ENCODE measurements around the gene SLC6A5. TPM values are rescaled to one million over a fixed set of nuclear protein-coding genes. Genes with fewer than 3 reads are reported as not detected.

SLC6A5 gene
- total RNA-seq, 4 donors from 2014 or later: not detected

DNA sequence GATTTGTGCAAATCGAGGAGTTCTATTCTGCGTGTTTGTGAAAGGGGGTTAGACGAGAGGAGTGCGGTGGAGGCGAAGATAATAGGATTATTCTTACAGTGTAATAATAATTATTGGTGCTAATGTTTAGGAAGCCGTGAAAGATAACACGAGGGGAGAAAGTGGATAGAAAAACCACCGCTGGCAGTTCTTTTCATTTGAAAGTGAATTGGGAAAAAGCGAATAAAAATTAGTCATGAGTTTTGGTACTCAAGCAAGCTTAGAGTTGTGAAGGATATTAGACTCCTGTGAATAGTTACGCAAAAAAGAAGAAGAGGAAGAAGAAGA is 575 bp downstream of the SLC6A5 start:
- TF ChIP-seq, protein P1, sequence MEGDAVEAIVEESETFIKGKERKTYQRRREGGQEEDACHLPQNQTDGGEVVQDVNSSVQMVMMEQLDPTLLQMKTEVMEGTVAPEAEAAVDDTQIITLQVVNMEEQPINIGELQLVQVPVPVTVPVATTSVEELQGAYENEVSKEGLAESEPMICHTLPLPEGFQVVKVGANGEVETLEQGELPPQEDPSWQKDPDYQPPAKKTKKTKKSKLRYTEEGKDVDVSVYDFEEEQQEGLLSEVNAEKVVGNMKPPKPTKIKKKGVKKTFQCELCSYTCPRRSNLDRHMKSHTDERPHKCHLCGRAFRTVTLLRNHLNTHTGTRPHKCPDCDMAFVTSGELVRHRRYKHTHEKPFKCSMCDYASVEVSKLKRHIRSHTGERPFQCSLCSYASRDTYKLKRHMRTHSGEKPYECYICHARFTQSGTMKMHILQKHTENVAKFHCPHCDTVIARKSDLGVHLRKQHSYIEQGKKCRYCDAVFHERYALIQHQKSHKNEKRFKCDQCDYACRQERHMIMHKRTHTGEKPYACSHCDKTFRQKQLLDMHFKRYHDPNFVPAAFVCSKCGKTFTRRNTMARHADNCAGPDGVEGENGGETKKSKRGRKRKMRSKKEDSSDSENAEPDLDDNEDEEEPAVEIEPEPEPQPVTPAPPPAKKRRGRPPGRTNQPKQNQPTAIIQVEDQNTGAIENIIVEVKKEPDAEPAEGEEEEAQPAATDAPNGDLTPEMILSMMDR (IDR thresholded peaks at IDR 0.05; ENCODE audit: low read depth): no peak

DNA sequence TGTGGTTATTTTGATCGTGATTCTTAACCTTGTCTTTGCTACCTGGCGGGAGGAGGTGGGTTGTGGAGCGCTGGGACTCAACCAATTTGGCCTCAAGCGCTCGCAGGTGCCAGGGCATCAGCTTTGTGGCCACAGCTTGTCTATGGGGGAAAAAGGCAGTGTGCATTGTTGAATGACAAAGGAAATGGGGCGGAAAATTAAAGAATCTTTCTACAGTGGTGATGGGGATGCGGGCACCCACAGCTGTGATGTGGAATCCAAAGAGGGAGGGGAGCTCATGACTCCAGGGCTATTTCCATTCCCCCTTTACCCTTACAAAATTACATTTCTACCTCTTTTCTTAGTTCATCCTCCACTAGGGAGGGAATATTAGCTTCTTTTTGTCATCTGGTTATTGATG is 1.1 kb downstream of the SLC6A5 start:
- TF ChIP-seq, protein P1 (IDR thresholded peaks at IDR 0.05; ENCODE audit: low read depth): no peak

DNA sequence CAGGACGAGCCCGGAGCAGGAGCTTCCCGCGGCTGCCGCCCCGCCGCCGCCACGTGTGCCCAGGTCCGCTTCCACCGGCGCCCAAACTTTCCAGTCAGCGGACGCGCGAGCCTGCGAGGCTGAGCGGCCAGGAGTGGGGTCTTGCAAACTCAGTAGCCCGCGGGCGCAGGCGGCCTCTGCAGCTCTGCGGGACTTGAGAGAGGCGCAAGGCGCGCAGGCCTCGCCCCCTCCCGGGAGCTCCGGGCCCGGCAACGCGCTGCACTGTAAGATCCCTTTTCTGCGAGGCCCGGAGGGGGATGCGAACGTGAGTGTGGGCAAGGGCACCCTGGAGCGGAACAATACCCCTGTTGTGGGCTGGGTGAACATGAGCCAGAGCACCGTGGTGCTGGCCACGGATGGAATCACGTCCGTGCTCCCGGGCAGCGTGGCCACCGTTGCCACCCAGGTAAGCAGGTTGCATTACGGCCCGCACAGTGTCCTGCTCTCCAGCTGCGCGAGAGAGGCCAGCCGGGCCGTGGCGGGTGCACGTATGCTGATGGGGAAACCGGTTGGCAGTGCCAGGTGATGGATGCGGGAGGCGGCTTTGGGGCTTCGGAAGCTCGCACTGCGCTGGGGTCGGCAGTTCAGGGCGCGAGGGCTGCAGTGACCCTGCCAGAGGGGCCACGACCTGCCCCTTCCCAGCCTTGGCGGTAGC is 2.0 kb downstream of the SLC6A5 start:
- TF ChIP-seq, protein P1 (IDR thresholded peaks at IDR 0.05; ENCODE audit: low read depth): no peak

DNA sequence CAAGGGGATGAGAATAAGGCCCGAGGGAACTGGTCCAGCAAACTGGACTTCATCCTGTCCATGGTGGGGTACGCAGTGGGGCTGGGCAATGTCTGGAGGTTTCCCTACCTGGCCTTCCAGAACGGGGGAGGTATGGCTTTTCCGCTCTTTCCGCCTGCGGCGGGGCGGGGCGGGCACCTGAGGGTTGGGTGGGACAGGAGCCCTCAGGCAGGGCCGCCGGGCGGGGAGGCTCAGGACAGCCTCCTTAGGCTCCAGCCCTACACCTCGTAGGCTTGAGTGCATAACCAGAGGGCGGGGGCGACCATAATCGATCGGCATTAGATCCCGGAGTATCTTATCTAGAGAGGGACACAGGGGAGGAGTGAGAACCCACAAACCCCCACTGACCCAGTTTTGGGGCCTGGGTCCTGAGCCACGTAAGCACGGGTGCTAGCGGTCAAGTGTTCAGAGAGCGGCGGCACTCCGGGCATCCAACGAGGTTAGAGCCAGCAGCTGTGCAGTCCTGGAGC is 4.9 kb downstream of the SLC6A5 start:
- TF ChIP-seq, protein P1 (IDR thresholded peaks at IDR 0.05; ENCODE audit: low read depth): no peak

DNA sequence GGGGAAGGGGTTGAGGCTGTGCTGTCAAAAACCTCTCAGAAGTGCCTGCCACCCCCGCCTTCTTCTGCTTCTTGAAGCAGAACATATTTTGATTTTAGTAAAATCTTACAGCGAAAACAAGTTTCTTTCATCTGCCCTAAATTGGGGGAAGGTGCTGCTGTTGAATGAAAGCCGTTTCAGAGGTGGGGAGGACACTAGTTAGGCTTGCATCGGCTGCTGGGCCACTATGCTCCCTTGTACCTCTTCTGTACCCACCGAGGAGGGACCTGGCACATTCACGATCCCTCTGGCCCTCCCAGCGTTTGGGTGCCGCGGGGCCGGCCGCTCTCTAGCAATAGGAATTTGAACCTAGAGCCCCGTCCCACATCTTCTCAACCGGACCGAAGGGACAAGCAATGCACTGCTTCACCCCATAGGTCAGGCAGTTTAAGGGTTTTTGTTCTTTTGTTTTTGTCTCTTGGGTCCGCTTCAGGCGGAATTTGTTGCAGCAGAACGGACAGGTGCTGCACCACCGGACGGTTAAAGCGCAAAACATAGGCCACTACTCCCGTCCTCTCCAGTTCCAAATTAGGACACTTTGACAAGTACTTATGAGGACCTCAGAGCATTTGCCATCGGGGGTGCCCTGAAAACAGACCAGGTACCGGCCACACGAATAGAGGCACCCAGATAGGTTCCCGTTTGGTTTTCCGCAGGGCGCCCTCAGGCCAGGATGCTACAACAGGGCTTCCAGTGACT is 5.6 kb downstream of the SLC6A5 start:
- TF ChIP-seq, protein P1 (IDR thresholded peaks at IDR 0.05; ENCODE audit: low read depth): no peak

DNA sequence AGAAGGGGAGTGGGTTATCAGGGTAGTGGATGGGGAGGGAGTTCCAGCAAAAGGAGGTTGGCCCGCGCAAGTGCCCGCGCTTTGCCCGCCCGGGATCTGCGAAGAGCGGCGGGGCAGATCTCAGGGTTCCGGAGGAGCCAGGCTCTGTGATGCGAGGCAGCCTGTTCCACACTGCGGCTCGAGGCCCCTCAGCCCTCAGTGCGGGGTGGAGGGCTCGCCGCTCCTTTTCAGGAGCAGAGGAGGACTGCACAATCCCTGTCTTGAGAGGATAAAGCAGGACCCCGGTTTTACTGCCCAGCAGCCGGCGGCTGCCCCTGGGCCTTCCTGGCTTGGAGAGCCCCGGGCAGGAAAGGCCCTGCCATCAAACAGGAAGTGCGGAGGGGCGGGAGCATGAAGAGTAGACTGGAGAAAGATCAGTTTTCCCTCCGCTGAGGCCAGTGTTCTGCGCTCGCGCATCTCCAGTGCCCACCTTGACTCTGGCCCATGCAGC is 6.2 kb downstream of the SLC6A5 start:
- TF ChIP-seq, protein P1 (IDR thresholded peaks at IDR 0.05; ENCODE audit: low read depth): no peak

DNA sequence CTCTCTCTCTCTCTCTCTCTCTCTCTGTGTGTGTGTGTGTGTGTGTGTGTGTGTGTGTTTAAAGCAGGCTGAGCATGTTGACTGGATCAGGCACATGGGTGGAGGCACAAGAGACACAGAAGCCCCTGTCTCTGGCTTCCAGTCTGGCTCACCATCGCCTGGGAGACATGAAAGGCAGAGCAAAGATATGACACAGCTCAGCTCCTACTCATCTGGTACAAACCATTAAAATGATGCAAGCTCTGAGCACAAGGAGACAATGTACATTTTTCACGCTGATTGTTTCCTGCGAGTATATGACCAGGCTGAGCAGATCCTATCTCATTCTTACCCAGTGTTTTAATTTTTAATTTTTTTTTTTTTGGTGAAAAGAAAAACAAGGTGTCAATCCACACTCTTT is 9.5 kb downstream of the SLC6A5 start:
- TF ChIP-seq, protein P1 (IDR thresholded peaks at IDR 0.05; ENCODE audit: low read depth): no peak

All from subcutaneous adipose tissue (tissue), 4 donors.